Measurements from ENCODE around the gene KCNA5. TPM values are rescaled to one million over a fixed set of nuclear protein-coding genes. Genes with fewer than 3 reads are reported as not detected.

KCNA5 gene
- total RNA-seq (2022; extraction: Qiagen RNA extraction), result not detected in 5 replicates

GRCh38 chr12:5043589-5044419, at the start of gene KCNA5:
Gene KCNA5 (plus strand): TSS chr12:5043879. CDS start chr12:5044148, 269 bp downstream.

Other genes with a start within 250 kb of the KCNA5 start
- gene KCNA1, start 134.0 kb upstream of the KCNA5 start, total RNA-seq (2022; extraction: Qiagen RNA extraction), result not detected in 5 replicates